ENCODE data around the gene LDB3.

- no peak for TF ChIP-seq CTCF (IDR thresholded peaks at IDR 0.05)
- no peak for TF ChIP-seq POLR2A (IDR thresholded peaks at IDR 0.05)
Observed at GRCh38 chr10:86670876-86671275, 2.6 kb downstream of the LDB3 start.

Measured in heart left ventricle (tissue), 13 donors.